GM20000 (cell line): ENCODE measurements around the gene N4BP3.

ENCODE experiments used
- DNase-seq: peaks from one replicate; pipeline ENCODE4 v3.0.0; 2012; ENCODE audit warnings: low spot score
- TF ChIP-seq, protein P1 (sequence below): IDR thresholded peaks from 2 replicates; pipeline ENCODE4 v1.5.1; 2012; ENCODE audit warnings: mild to moderate bottlenecking, control low read depth; ENCODE audit errors: extremely low read depth, missing control alignments

Gene N4BP3

DNA sequence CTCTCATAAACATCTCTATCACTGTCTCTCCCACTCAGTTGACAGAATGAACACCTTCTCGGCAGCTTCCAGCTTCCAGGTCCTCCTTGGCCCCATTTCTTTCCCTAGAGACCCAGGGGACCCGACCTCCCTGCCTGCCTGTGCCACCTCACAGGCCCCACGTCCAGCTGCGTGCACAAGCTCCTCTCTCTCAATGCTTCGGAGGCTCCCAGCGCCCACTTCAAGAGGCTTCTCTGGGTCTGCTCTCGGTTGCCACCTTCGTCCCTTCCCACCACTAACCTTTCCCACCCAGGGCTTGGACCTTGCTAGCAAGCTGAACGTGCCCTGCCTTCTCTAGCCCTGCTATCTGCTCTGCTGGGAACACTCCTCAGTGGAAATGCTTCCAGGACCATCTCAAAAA is 2.8 kb upstream of the N4BP3 start:
- no peak for DNase-seq

DNA sequence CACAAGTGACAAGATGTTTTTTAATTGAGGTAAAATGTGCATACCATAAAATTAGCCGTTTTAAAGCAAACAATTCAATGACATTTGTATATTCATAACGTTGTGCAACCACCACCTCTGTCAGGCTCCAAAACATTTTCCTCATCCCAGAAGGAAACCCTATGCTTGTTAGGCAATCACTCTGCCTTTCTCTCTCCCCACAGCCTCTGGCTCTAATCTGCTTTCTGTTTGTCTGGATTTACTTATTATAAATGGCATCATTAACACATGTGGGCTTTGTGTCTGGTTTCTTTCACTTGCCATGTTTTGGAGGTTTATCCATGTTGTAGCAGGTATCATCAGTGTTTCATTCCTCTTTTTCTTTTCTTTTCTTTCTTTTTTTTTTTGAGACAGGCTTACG is 1.4 kb upstream of the N4BP3 start:
- TF ChIP-seq, protein P1, sequence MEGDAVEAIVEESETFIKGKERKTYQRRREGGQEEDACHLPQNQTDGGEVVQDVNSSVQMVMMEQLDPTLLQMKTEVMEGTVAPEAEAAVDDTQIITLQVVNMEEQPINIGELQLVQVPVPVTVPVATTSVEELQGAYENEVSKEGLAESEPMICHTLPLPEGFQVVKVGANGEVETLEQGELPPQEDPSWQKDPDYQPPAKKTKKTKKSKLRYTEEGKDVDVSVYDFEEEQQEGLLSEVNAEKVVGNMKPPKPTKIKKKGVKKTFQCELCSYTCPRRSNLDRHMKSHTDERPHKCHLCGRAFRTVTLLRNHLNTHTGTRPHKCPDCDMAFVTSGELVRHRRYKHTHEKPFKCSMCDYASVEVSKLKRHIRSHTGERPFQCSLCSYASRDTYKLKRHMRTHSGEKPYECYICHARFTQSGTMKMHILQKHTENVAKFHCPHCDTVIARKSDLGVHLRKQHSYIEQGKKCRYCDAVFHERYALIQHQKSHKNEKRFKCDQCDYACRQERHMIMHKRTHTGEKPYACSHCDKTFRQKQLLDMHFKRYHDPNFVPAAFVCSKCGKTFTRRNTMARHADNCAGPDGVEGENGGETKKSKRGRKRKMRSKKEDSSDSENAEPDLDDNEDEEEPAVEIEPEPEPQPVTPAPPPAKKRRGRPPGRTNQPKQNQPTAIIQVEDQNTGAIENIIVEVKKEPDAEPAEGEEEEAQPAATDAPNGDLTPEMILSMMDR: no peak
- DNase-seq: no peak

More for the DNA sequence above, 2.8 kb upstream of the N4BP3 start:
- TF ChIP-seq, protein P1: no peak

DNA sequence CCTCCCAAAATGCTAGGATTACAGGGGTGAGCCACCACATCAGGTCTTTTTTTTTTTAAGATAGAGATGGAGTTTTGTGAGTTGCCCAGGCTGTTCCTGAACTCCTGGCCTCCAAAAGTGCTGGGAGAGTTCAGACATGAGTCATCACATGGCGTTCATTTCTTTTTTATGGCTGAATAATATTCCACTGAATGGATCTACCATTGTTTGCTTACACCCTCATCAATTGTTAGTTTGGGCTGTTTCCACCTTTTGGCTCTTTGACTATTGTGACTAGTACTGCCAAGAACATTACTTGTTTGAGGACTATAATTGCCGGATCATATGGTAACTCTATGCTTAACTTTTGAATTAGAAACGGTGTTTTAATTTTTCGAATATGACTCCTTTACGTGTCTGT is 787 bp upstream of the N4BP3 start:
- TF ChIP-seq, protein P1: no peak
- DNase-seq: no peak

DNA sequence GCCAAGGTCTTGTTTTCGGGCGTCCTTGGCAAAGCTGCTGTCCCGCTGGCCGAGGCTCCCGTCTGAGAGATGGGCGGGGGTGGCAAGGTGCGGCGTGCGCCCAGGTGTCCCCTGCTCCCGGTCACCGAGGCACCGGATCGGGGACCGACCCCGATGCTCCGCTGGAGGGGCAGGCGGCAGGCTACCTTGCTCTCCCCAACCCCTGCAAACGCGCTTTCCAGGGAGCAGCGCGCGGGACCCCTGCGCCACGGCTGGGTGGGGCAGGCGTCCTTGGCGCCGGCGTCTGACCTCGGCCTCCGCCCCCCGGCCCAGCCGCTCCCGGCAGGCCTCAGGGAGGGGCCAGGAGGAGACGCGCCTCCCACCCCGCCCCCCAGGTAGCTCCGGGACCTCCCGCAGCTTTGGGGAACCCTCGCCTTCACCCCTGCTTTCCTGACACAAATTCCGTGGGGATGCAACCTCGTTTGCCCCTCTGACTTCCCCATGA is 551 bp downstream of the N4BP3 start:
- TF ChIP-seq, protein P1: no peak

DNA sequence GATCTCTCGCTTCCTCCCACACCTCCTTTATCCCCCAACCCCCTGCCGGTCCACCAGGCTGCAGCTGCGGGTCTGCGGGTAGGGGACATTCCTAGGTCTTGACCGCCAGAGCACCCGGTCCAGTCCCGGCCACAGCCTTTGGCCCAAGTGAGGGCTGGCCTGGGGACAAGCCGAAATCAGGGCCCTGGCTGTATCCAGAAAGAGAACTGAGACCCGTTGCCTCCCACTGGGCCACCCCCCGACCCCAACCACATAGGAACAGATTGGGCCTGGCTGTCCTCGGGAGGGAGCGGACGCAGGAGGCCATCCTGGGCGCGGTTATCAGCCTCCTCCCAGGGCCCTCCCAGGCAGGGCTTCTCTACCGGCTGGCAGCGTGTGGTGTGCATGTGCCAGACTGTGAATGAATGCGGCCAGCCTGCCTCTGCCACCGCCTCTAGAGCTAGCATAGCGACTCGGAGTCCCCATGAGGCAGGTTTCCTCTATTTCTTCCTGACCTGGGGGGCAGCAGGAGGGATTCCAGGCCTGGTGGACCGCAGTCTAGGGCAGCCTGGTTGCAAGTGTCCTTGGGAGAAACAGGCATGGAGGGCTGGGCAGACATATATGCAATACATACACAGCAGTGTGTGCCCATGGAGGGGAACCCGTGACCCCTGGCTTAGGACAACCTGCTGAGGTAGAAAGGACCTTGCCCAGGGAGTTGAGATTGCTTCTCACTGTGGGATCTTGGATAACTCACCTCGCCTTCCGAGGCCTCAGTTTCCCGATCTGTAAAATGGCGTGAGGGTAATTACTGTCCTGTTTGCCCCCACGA is 1.2 kb downstream of the N4BP3 start:
- no peak for DNase-seq

More for the DNA sequence above, 551 bp downstream of the N4BP3 start:
- peak; percentile 80 for DNase-seq

DNA sequence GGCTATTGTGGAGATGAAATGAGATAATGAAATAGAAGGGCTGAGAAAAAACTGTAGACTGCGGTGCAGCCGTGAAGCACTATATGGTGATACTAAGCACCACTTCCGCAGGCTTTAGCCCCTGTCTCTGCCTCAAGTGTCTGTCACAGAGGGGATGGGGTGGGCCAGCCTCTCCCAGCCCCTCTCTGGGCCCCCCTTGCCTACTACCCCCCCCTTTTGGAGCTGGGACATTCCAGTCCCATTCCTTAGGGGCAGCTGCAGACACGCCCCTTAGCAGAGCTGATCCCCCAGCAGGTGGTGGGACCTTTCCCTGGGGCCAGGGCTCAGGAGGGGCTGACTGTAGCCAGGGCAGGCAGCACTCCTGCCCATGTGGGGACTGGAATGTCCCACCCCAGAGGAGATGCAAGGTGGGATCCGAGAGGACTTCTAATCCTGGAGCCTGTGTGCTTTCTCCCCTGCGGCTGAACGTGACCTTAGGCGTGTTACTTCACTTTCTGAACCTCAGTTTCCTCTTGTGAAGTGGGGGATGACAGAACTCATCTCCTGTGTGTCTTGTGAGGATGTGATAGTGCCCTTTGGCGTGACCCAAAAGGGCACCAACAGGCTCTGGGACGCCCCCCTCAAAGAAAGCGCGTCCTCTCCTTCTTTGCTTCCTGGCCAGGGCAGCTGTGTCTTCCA is 1.9 kb downstream of the N4BP3 start:
- peak; percentile 58 for DNase-seq
- TF ChIP-seq, protein P1: no peak

More for the DNA sequence above, 1.2 kb downstream of the N4BP3 start:
- TF ChIP-seq, protein P1: no peak

DNA sequence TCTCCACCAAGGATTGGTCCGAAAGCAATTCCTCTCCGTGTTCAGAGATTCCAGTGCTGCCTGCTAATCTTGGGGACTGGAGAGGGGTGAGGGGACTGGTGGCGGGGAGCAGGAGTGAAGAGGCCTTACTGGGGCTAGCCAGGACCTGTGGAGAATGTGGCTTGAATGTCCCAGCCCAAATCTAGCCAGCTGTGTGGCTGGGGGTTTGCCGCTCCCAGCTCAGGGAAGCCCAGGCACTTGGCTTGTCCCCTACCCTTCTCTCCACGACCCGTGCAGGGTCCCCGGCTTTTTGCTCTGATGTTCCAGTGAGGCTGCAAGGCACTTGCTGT is 2.4 kb downstream of the N4BP3 start:
- TF ChIP-seq, protein P1: no peak
- DNase-seq: no peak
